IPS-18c (cell line): ENCODE results near the gene PLD2.

Experiments
- H3K4me3 ChIP-seq: 2 replicates; pipeline ENCODE4 v1.7.0; 2013; ENCODE audit warnings: low read depth, mild to moderate bottlenecking, low read length, moderate library complexity; ENCODE audit not compliant: insufficient read depth
- H3K9me3 ChIP-seq: one replicate; pipeline ENCODE4 v1.6.1; 2013; ENCODE audit warnings: mild to moderate bottlenecking, low read length, moderate library complexity; ENCODE audit not compliant: control insufficient read depth, insufficient read depth

PLD2 gene, protein sequence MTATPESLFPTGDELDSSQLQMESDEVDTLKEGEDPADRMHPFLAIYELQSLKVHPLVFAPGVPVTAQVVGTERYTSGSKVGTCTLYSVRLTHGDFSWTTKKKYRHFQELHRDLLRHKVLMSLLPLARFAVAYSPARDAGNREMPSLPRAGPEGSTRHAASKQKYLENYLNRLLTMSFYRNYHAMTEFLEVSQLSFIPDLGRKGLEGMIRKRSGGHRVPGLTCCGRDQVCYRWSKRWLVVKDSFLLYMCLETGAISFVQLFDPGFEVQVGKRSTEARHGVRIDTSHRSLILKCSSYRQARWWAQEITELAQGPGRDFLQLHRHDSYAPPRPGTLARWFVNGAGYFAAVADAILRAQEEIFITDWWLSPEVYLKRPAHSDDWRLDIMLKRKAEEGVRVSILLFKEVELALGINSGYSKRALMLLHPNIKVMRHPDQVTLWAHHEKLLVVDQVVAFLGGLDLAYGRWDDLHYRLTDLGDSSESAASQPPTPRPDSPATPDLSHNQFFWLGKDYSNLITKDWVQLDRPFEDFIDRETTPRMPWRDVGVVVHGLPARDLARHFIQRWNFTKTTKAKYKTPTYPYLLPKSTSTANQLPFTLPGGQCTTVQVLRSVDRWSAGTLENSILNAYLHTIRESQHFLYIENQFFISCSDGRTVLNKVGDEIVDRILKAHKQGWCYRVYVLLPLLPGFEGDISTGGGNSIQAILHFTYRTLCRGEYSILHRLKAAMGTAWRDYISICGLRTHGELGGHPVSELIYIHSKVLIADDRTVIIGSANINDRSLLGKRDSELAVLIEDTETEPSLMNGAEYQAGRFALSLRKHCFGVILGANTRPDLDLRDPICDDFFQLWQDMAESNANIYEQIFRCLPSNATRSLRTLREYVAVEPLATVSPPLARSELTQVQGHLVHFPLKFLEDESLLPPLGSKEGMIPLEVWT

DNA sequence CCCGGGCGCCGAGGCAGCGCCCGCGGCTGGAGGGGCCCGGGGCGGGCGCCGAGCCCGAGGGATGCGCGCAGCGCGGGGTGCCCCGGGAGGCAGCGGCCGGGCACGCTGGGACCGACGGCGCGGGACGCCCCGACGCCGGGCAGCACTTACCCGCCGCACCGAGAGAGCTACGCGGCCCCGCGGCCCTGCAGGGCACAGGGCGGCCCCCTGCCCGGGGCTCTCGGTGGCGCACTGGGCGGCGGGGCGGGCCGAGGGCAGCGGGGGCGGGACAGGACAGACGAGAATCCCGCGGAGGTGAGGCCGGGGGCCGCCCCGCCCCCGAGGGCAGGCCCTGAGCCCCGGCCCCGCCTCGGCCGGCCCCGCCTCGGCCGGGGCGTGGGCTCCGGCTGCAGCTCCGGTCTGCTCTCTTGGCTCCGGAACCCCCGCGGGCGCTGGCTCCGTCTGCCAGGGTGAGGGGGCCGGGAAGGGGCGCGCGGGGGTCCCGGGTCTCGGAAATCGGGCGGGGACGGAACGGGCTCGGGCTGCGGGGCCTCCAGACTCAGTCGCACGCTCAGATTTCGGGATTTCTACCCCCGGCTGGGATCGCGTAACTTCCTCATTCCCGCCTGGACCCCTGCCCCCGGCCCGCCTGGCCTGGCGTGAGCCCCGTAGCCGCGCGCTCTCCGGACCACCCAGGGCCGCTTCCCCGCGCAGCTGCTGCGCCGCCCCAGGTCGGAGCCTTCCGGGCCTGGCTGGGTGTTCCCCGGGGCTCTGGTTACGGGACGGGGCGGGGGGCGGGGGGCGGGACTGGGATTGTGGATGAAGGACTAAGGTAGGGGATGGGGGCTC, at the start of gene PLD2:
PLD2 (plus strand) TSS at position 376 of the 828 bp plus-strand sequence. CDS start 621 bp downstream, outside the sequence.
- peak within 1 kb of the TSS; percentile 70 for H3K4me3 ChIP-seq
- H3K9me3 ChIP-seq = no peaks in the 10 kb centered on the region

DNA sequence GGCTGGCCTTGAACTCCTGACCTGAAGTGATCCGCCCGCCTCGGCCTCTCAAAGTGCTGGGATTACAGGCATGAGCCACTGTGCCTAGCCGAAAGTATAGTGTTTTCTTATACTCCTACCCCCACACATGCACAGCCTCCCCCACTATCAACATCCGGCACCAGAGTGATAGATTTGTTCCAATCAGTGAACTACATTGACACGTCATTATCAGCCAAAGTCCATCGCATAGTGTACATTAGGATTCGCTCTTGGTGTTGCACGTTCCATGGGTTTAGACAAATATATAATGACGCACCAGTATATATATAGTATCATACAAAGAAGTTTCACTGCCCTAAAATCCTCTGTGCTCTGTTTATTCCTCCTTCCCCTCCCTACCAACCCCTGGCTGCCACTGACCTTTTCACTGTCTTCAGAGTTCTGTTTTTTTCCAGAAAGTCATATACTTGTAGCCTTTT, 47.1 kb upstream of the PLD2 start:
- Histone ChIP-seq H3K4me3 (no peak overlapping the region), H3K9me3 (no peaks in the 10 kb centered on the region)

DNA sequence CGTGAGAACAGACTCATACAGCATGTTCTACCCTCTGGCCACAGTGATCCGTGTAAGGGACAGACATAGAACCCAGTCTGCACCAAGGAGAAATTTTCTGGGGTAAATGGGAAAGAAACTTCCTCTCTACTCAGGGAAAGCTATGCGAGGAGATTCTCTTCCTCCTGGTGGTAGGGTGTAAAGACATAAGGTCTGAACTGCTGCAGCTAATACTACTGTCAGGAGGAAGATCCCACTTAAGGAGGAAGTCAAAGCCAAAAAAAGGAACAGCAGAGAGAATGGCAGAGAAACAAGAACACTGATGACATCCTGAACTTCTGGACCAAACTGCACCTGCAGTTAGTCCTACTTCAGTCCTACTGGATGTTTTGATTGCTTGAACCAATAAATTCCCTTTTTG, 42.4 kb upstream of the PLD2 start:
- H3K4me3 ChIP-seq = no peak overlapping the region
- H3K9me3 ChIP-seq = no peaks in the 10 kb centered on the region

DNA sequence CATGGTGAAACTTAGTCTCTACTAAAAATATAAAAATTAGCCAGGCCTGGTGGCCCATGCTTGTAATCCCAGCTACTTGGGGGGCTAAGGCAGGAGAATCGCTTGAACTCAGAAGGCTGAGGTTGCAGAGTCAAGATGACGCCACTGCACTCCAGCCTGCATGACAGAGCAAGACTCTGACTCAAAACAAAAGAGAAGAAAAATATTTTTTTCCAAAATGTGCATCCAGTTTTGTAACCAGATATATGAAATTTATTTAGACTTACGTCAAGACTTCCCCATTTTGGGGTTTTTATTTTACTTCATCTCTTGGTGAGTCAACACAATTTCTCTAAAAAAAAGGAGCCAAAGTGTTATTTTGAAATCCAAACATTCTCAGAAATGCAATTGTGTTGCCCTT, 40.8 kb upstream of the PLD2 start:
- no peak overlapping the region for H3K4me3 ChIP-seq
- no peaks in the 10 kb centered on the region for H3K9me3 ChIP-seq

DNA sequence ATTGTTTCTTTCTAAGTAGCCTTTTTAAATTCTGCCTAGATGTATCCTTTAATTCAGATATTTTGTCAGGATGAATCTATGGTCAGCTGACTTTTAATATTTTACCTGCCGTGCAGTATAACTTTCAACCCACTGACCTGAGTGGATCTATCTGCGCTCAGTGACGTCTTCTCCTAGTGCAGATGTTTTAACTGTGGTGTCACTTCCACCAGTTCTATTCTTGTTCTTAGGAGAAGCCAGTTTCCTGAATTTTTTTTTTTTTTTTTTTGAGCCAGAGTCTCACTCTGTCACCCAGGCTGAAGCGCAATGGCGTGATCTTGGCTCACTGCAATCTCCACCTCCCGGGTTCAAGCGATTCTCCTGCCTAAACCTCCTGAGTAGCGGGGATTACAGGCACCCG, 40.2 kb upstream of the PLD2 start:
- no peak overlapping the region for H3K4me3 ChIP-seq
- H3K9me3 ChIP-seq = no peaks in the 10 kb centered on the region

DNA sequence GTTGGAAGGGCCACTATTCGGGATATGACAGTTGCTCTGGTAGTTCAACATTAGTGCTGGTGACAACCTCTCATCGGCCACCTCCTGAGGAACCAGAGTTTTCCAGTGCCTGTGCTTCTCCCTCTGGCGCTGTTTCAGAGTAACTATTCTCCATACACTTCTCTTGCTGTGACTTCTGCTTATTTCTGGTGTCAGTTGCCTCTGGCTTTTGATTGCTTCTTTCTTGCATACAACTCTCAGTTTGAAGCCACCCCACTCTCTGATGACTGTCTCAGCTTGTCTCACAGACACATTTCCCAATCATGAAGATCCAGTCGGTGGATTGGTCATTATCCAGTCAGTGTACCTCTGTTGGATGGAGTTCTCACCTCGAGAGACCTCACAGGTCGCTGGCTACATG, 38.7 kb upstream of the PLD2 start:
- Histone ChIP-seq H3K4me3 (no peak overlapping the region), H3K9me3 (no peaks in the 10 kb centered on the region)

DNA sequence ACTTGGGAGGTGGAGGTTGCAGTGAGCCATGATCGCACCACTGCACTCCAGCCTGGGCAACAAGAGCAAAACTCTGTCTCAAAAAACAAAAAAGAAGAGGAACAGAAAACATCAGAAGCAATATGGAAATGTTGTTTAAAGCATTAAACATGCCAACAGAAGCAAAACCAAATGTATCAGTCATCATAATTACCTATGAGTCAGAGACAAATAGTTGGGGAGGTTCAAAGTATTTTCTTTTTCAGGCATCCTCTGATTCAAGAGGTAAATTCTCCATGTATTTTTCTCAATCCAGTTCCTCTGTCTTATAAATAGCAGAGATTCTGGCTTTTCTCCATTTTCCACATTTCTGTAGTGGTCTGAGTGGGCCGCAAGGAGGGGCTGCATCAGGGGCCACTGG, 37.3 kb upstream of the PLD2 start:
- H3K9me3 ChIP-seq = no peaks in the 10 kb centered on the region
- H3K4me3 ChIP-seq = no peak overlapping the region

DNA sequence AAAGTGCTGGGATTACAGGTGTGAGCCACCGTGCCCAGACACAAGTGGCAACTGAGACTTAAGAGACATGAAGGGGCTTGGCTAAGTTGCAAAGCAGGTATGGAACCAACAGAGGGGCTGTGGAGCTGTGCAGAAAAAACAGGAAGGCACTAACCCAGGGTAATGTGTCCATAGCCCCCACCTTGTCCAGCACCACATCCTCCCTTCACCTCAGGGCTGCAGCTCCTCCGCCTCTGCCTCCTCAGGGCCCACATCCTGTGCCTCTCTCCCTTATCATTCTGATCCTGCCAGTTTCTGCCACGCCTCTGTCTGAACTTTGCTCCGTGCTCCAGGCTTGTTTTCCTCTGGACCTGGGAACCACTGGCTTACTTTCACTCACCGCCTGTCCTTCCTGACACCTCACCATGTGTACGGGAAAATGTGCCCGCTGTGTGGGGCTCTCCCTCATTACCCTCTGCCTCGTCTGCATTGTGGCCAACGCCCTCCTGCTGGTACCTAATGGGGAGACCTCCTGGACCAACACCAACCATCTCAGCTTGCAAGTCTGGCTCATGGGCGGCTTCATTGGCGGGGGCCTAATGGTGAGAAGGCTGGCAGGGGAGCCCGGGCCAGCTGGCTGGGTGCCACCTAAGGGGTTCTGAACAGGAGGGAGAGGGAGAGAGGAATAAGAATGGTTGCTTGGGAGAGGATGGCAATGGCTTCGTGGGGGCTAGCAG, 35.3 kb upstream of the PLD2 start, which contains the start of gene TM4SF5:
TM4SF5 (plus strand) TSS at position 368 of the 716 bp plus-strand sequence; CDS start at position 405, 37 bp downstream.
- Histone ChIP-seq H3K9me3 (no peaks in the 10 kb centered on the region), H3K4me3 (no peak within 1 kb of the TSS)

DNA sequence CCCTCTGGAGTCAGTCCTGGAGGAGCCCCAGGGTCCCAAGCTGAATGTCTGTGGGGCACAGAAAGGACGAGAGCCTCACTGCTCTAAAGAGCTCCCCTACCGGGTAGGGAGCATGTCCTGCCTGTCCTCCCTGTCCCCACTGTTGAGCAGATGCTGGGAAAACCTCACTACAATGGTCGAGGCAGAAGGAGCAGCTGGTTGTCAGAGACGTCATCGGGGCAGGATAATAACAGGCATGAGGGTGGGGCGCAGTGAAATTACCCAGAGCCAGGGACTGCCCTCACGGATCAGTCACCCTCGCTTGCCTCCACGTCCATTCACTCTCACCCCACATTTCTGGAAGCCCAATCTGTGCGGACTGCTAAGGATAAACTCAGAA, 34.7 kb upstream of the PLD2 start:
- H3K9me3 ChIP-seq = no peaks in the 10 kb centered on the region
- H3K4me3 ChIP-seq = no peak overlapping the region

DNA sequence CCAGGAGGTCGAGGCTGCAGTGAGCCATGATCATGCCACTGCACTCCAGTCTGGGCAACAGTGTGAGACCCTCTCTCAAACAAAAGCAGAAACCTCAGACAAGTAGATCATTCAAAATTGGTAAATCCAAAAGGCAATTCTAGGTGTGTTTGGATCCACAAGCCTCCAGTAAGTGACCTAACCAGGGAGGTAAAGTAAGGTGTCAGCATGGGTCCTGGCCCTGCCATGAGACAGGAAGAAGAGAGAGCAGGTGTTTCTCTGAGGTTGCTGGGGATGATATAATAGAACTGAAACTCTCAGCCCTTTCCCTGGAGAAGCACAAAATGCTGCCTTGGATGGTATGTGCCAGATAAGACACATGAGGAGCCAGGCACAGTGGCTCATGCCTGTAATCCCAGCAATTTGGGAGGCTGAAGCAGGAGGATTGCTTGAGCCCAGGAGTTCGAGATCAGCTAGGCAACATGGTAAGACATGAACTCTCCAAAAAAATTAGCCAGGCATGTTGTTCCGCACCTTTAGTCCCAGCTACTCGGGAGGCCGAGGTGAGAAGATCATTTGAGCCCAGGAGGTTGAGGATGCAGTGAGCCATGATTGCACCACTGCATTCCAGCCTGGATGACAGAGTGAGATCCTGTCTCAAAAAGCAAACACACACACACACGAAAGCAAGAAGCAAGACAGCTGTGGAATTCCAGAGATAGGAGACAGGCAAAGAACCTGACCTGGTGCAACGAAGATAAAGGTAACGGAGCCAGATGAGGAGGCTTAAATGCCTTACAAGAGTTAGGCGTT, 28.8 kb upstream of the PLD2 start:
- Histone ChIP-seq H3K9me3 (no peaks in the 10 kb centered on the region), H3K4me3 (no peak overlapping the region)

DNA sequence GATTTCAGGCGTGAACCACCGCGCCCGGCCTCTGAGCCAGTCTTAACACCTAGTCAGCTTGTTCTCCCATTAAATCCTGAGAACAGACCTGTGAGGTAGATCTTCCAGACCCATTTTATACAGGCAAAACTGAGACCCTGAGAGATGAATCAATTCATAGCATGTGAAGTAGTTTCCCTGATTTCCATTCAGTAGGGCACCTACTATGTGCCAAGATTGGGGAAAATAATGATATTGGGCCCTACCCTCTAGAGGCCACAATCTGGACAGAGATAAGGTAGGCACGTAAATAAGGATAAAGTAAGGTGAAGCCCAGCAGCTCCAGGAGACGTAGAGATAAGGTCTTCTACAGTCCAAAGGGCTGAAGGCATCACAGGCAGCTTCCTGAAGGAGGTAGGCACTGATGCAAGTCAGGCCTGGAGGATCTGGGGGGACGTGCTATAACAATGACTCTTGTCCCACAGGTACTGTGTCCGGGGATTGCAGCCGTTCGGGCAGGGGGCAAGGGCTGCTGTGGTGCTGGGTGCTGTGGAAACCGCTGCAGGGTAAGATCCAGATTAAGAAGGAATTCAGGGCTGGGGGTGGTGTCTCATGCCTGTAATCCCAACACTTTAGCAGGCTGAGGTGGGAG, 26.5 kb upstream of the PLD2 start:
- Histone ChIP-seq H3K9me3 (no peaks in the 10 kb centered on the region), H3K4me3 (no peak overlapping the region)

DNA sequence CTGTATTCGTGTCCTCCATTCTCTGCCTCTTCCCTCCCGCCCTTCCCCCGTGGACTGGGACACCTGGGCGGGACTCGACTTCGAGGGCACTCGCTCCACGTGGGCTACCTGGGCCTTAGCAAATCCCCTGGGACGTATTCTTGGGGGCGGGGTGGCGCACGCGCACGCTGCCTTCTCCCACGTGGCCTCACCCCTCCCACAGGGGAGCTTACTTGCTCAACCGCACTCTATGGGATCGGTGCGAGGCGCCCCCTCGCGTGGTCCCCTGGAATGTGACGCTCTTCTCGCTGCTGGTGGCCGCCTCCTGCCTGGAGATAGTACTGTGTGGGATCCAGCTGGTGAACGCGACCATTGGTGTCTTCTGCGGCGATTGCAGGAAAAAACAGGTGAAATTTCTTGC, 24.3 kb upstream of the PLD2 start:
- no peaks in the 10 kb centered on the region for H3K9me3 ChIP-seq
- no peak overlapping the region for H3K4me3 ChIP-seq

DNA sequence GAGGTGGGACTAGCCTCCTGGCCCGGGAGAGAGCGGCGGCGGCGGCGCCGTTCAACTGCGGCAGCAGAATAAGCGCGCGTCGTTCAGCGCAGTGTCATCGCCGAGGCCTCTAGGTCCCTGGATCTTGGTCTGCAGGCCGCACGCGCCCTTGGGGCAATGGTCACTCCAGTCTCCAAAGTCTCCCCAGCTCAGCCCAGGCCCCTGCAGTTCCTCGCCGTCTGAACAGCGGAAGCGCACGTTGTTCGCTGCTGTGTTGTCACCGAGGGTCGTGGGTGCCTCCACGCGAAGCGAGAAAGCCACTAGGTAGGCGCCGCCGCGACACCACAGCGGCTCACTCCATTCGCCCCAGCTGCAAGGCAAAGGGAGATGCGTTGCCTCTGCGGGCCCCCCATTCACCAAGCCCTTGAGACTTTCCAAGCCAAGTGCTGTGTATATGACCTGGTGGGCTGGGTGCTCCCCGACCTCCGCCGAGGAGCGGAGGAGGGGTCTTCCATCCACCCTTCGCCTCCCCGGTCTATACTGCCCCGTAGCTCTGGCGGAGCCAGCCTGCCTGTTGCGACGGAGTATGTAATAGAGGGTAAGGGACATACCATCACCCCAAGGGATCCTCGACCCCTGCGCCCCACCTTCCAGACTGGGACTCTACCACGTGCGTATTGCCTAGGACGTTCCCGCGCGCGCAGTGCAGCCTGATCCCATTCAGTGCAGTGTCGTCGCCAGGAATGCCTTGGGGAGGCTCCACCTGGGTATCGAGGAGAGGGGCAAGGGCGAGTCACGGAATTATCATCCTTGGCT, 21.4 kb upstream of the PLD2 start:
- Histone ChIP-seq H3K9me3 (no peaks in the 10 kb centered on the region), H3K4me3 (no peak overlapping the region)

DNA sequence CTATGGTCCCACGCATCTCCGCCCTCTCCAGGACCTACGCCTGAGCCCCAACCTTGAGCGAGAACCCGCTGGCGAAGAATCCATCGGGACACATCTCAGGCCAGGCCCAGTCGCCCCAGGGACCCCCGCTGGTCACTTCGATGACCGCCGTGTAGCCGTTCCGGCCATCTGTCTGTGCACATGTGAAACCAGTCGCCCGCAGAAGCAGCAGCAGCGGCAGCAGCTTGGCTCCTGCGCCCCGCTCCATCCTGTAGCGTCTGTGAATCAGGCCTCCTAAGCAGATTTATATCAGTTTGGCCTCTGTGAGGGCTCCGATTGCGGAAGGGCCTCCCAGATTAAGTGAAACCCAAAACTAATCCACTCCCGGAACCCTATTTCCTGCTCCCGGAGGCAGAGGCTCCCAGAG, 20.8 kb upstream of the PLD2 start, which contains the start of gene VMO1:
VMO1 (minus strand) TSS at position 259 of the 406 bp plus-strand sequence; CDS start at position 247, 12 bp downstream.
- Histone ChIP-seq H3K9me3 (no peaks in the 10 kb centered on the region), H3K4me3 (no peak within 1 kb of the TSS)

DNA sequence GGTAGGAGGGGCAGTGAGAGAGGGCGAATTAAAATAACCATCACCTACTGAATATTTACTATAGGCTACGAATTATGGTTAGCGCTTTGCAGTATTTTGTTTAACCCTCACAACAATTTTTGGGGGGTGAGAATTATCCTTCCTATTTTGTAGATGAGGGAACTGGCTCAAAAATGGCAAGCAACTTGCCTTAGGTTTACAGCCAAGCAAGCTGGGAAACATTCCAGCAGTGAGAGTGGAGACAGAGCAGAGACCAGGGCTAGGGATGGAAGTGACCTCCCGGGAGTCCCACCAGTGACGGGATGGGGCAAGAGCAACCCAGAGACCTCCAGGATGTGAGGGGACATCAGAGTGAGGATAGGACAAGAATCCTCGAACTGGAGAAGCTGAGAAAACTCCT, 20.4 kb upstream of the PLD2 start:
- Histone ChIP-seq H3K9me3 (no peaks in the 10 kb centered on the region), H3K4me3 (no peak overlapping the region)
